PC-3 (cell line): Measurements from ENCODE around the gene FOXQ1.

ENCODE experiments used
- CTCF ChIP-seq: fragments of 300-600 bp; sonication (generic); conservative IDR thresholded peaks from 2 replicates; pipeline ENCODE4 v1.5.1; 2017; ENCODE audit warnings: antibody characterized with exemption, low read depth, mild to moderate bottlenecking, low read length
- EZH2 ChIP-seq: fragments of 300-600 bp; sonication (generic); IDR thresholded peaks from one replicate; pipeline ENCODE4 v1.6.1; 2017; ENCODE audit warnings: antibody characterized with exemption, mild to moderate bottlenecking, low read length; ENCODE audit not compliant: unreplicated experiment
- EZH2phosphoT487 ChIP-seq: fragments of 300-600 bp; sonication (generic); IDR thresholded peaks from 2 replicates; pipeline ENCODE4 v1.6.1; 2018; ENCODE audit warnings: mild to moderate bottlenecking, antibody characterized with exemption, low read length, borderline replicate concordance

- TF ChIP-seq EZH2 (no peak), EZH2phosphoT487 (no peak), CTCF (no peak)
Measured at GRCh38 chr6:1267790-1268762, 43.8 kb upstream of the FOXQ1 start.
